Measurements from ENCODE around the gene LMO7. TPM values are rescaled to one million over a fixed set of nuclear protein-coding genes. Genes with fewer than 3 reads are reported as not detected.

LMO7 gene
- total RNA-seq, 2 experiments from 2014 or later = 21.4 to 25.4 TPM

- no TSS peak for BruUV-seq (replicated peaks)
- no peak for DNase-seq (ENCODE audit: low spot score)
- intact Hi-C loops (cut with micrococcal nuclease; ENCODE audit: unreplicated experiment) = no loop called here
- no peak for TF ChIP-seq CTCF (conservative IDR thresholded peaks at IDR 0.05; ENCODE audit: low read length)
- no peak for TF ChIP-seq EZH2phosphoT487 (IDR thresholded peaks at IDR 0.05; ENCODE audit: borderline replicate concordance, low read depth, low read length)
- no peak overlapping the region for H3K4me2 ChIP-seq (ENCODE audit: low read length)
- H2AFZ ChIP-seq (ENCODE audit: low read length) = no peak overlapping the region
- H3K4me3 ChIP-seq (ENCODE audit: low read depth, low read length, poor library complexity, severe bottlenecking) = no peak overlapping the region
- no peaks in the 10 kb centered on the region for H4K20me1 ChIP-seq (ENCODE audit: insufficient read depth, low read length)
- no peaks in the 10 kb centered on the region for H3K79me2 ChIP-seq (ENCODE audit: insufficient read depth, low read depth, low read length)
- H3K36me3 ChIP-seq (ENCODE audit: insufficient read depth, low read length) = no peaks in the 10 kb centered on the region
- POLR2A ChIA-PET = no interaction called here
- CTCF ChIA-PET (ENCODE audit: unreplicated experiment) = no interaction called here
- H3K4me1 ChIP-seq (ENCODE audit: insufficient read depth, low read length, poor library complexity, severe bottlenecking) = no peaks in the 10 kb centered on the region
- no peak overlapping the region for H3K27ac ChIP-seq (ENCODE audit: low read depth, low read length, poor library complexity, severe bottlenecking)
- no peaks in the 10 kb centered on the region for H3K9me2 ChIP-seq (ENCODE audit: insufficient read depth, low read length)
- no peaks in the 10 kb centered on the region for H3K9me3 ChIP-seq (ENCODE audit: low read length)
Observed at GRCh38 chr13:75669706-75670105, 33.6 kb downstream of the LMO7 start.

- ChIA-PET CTCF (ENCODE audit: unreplicated experiment) (no interaction called here), POLR2A (interaction anchor here (0.6 to 1.5 kb wide), 2 partner anchors 22 to 116 kb away, joined by 3 to 5 read pairs; no protein-coding TSS in a partner anchor)
- no peak overlapping the region for H3K4me2 ChIP-seq (ENCODE audit: low read length)
- H3K9me2 ChIP-seq (ENCODE audit: insufficient read depth, low read length) = no peaks in the 10 kb centered on the region
- intact Hi-C loops (cut with micrococcal nuclease; ENCODE audit: unreplicated experiment) = no loop called here
- H3K36me3 ChIP-seq (ENCODE audit: insufficient read depth, low read length) = no peaks in the 10 kb centered on the region
- no peak for DNase-seq (ENCODE audit: low spot score)
- no peaks in the 10 kb centered on the region for H3K79me2 ChIP-seq (ENCODE audit: insufficient read depth, low read depth, low read length)
- BruUV-seq (replicated peaks) = no TSS peak
- TF ChIP-seq CTCF (conservative IDR thresholded peaks at IDR 0.05; ENCODE audit: low read length) (no peak), EZH2phosphoT487 (IDR thresholded peaks at IDR 0.05; ENCODE audit: borderline replicate concordance, low read depth, low read length) (no peak)
- no peaks in the 10 kb centered on the region for H3K4me1 ChIP-seq (ENCODE audit: insufficient read depth, low read length, poor library complexity, severe bottlenecking)
- no peak overlapping the region for H3K27ac ChIP-seq (ENCODE audit: low read depth, low read length, poor library complexity, severe bottlenecking)
- H2AFZ ChIP-seq (ENCODE audit: low read length) = no peak overlapping the region
- H3K9me3 ChIP-seq (ENCODE audit: low read length) = no peaks in the 10 kb centered on the region
- no peaks in the 10 kb centered on the region for H4K20me1 ChIP-seq (ENCODE audit: insufficient read depth, low read length)
- no peak overlapping the region for H3K4me3 ChIP-seq (ENCODE audit: low read depth, low read length, poor library complexity, severe bottlenecking)
Observed at GRCh38 chr13:75670496-75670895, 34.4 kb downstream of the LMO7 start.

GRCh38 chr13:75675421-75675820 is 39.3 kb downstream of the LMO7 start:
- POLR2A ChIA-PET = interaction anchor here (1.1 kb wide), 1 partner anchor 201 kb away, joined by 3 read pairs; no protein-coding TSS in a partner anchor

More at GRCh38 chr13:75675421-75675820, 39.3 kb downstream of the LMO7 start:
- no peaks in the 10 kb centered on the region for H3K9me3 ChIP-seq (ENCODE audit: low read length)
- no peaks in the 10 kb centered on the region for H3K4me1 ChIP-seq (ENCODE audit: insufficient read depth, low read length, poor library complexity, severe bottlenecking)
- H3K27ac ChIP-seq (ENCODE audit: low read depth, low read length, poor library complexity, severe bottlenecking) = no peak overlapping the region
- no peak overlapping the region for H3K4me2 ChIP-seq (ENCODE audit: low read length)
- intact Hi-C loops (cut with micrococcal nuclease; ENCODE audit: unreplicated experiment) = no loop called here
- no peak overlapping the region for H2AFZ ChIP-seq (ENCODE audit: low read length)
- H4K20me1 ChIP-seq (ENCODE audit: insufficient read depth, low read length) = no peaks in the 10 kb centered on the region
- no TSS peak for BruUV-seq (replicated peaks)
- no peaks in the 10 kb centered on the region for H3K36me3 ChIP-seq (ENCODE audit: insufficient read depth, low read length)
- CTCF ChIA-PET (ENCODE audit: unreplicated experiment) = interaction anchor here (0.5 kb wide), 1 partner anchor 106 kb away, joined by 3 read pairs; no protein-coding TSS in a partner anchor
- DNase-seq (ENCODE audit: low spot score) = no peak
- no peaks in the 10 kb centered on the region for H3K9me2 ChIP-seq (ENCODE audit: insufficient read depth, low read length)
- no peak overlapping the region for H3K4me3 ChIP-seq (ENCODE audit: low read depth, low read length, poor library complexity, severe bottlenecking)
- H3K79me2 ChIP-seq (ENCODE audit: insufficient read depth, low read depth, low read length) = no peaks in the 10 kb centered on the region
- TF ChIP-seq CTCF (conservative IDR thresholded peaks at IDR 0.05; ENCODE audit: low read length) (no peak), EZH2phosphoT487 (IDR thresholded peaks at IDR 0.05; ENCODE audit: borderline replicate concordance, low read depth, low read length) (no peak)

Measured in OCI-LY7 (cell line).